GM12878 (cell line): ENCODE measurements around the gene PPM1E. TPM values are rescaled to one million over a fixed set of nuclear protein-coding genes. Genes with fewer than 3 reads are reported as not detected.

ENCODE experiments used
- ATAC-seq: fragments of 200-7000 bp; cut with Tn5 transposase; 3 replicates; pipeline ENCODE4 v1.9.1; 2020; ENCODE audit warnings: mild to moderate bottlenecking, moderate library complexity
- BruUV-seq: library from RNA; stranded (reverse); fragments of 400-500 nt; replicated peaks from 2 replicates; lab custom pipeline; 2021; lab: Mats Ljungman, UMichigan
- CTCF ChIA-PET: fragments of 300-600 bp; sonication (Branson Sonifier 250); formaldehyde crosslinking; extraction: SDS; loops from one replicate; lab custom pipeline; 2021; ENCODE audit warnings: inconsistent platforms; lab: Yijun Ruan, JAX
- POLR2A ChIA-PET: fragments of 350-600 bp; formaldehyde crosslinking; extraction: SDS; loops from one replicate; lab custom pipeline; 2021; ENCODE audit warnings: inconsistent platforms; lab: Charles Lee
- RAD21 ChIA-PET: fragments of 300-600 bp; sonication (Branson Sonifier 250); formaldehyde crosslinking; loops from one replicate; lab custom pipeline; 2023; ENCODE audit warnings: antibody characterized with exemption; ENCODE audit not compliant: unreplicated experiment; lab: Charles Lee
- SMC1A ChIA-PET: fragments of 300-600 bp; sonication (Branson Sonifier 250); formaldehyde crosslinking; loops from one replicate; lab custom pipeline; 2023; ENCODE audit not compliant: unreplicated experiment, uncharacterized antibody; lab: Charles Lee
- DNase-seq: peaks from one replicate; pipeline ENCODE4 v3.0.0-alpha.2; 2011; ENCODE audit warnings: low read depth, low spot score
- FAIRE-seq: peaks from 3 replicates; lab custom pipeline; 2011; peaks lifted over from hg19 to GRCh38; lab: Jason Lieb, UNC
- H2AFZ ChIP-seq: 2 replicates; pipeline ENCODE4 v1.6.0; 2011; ENCODE audit warnings: low read depth, low read length, control low read depth; ENCODE audit not compliant: control insufficient read depth
- H3K27ac ChIP-seq: 2 replicates; pipeline ENCODE4 v1.5.1; 2011; ENCODE audit warnings: control low read depth; ENCODE audit not compliant: control insufficient read depth, insufficient read depth
- H3K27me3 ChIP-seq, 2 experiments: replicated peaks in 1 of 2; 2 replicates each; pipeline versions ENCODE4 v1.6.0 to v1.6.1; 2011; ENCODE audit warnings: low read length in 1 of 2; ENCODE audit not compliant: control insufficient read depth in 2 of 2, insufficient read depth in 2 of 2
- H3K36me3 ChIP-seq, 2 experiments: 2 replicates each; pipeline ENCODE4 v1.5.1; 2011; ENCODE audit warnings: low read length in 1 of 2; ENCODE audit not compliant: control insufficient read depth in 2 of 2, insufficient read depth in 2 of 2
- H3K4me1 ChIP-seq: 2 replicates; pipeline ENCODE4 v1.6.1; 2011; ENCODE audit warnings: mild to moderate bottlenecking, low read length, moderate library complexity, mixed read lengths; ENCODE audit not compliant: control insufficient read depth, insufficient read depth
- H3K4me2 ChIP-seq: 2 replicates; pipeline ENCODE4 v1.6.0; 2011; ENCODE audit warnings: control low read depth; ENCODE audit not compliant: control insufficient read depth, insufficient read depth
- H3K4me3 ChIP-seq: fragments of 200-600 bp; sonication (generic); 2 replicates; pipeline ENCODE4 v1.5.1; 2016
- H3K79me2 ChIP-seq: 2 replicates; pipeline ENCODE4 v1.6.0; 2011; ENCODE audit warnings: low read length; ENCODE audit not compliant: control insufficient read depth, insufficient read depth
- H3K9ac ChIP-seq: 2 replicates; pipeline ENCODE4 v1.8.0; 2011; ENCODE audit warnings: low read length, control low read depth, mixed read lengths; ENCODE audit not compliant: control insufficient read depth, insufficient read depth
- H3K9me3 ChIP-seq: replicated peaks from 3 replicates; pipeline ENCODE4 v1.5.1; 2011; ENCODE audit warnings: mild to moderate bottlenecking, low read length; ENCODE audit not compliant: control insufficient read depth, insufficient read depth
- H4K20me1 ChIP-seq: 2 replicates; pipeline ENCODE4 v1.6.0; 2011; ENCODE audit not compliant: control insufficient read depth, insufficient read depth
- ASH2L ChIP-seq: fragments of 300-600, 200-600 bp; sonication (generic); IDR thresholded peaks from 2 replicates; pipeline ENCODE4 v1.6.1; 2017; ENCODE audit warnings: low read depth, mild to moderate bottlenecking, borderline replicate concordance
- ATF3 ChIP-seq: IDR thresholded peaks from 2 replicates; pipeline ENCODE4 v1.6.1; 2011; ENCODE audit warnings: low read depth, mild to moderate bottlenecking, low read length, moderate library complexity, borderline replicate concordance; ENCODE audit errors: extremely low read depth
- BRCA1 ChIP-seq: IDR thresholded peaks from 2 replicates; pipeline ENCODE4 v1.6.1; 2011; ENCODE audit warnings: low read depth, low read length, improper control_type of control experiment
- CEBPZ ChIP-seq: fragments of 150-350 bp; IDR thresholded peaks from 2 replicates; pipeline ENCODE4 v1.6.1; 2016; ENCODE audit warnings: low read depth, low read length
- NFYA ChIP-seq: IDR thresholded peaks from 2 replicates; pipeline ENCODE4 v1.6.1; 2011; ENCODE audit warnings: low read depth, mild to moderate bottlenecking, low read length, improper control_type of control experiment, borderline replicate concordance
- POLR2AphosphoS2 ChIP-seq: IDR thresholded peaks from 2 replicates; pipeline ENCODE4 v1.6.1; 2011; ENCODE audit warnings: low read depth, mild to moderate bottlenecking, low read length, improper control_type of control experiment, moderate library complexity
- WGBS: methylation state at CpG from one replicate; pipeline ENCODE4 v1.1.6; 2016; ENCODE audit warnings: low lambda C conversion rate; ENCODE audit not compliant: insufficient replicate concordance, insufficient coverage; ENCODE audit errors: missing lambda C conversion rate; 5-methylcytosine and 5-hydroxymethylcytosine counted together
- in situ Hi-C: fragments of 300-500 bp; cut with MboI; formaldehyde crosslinking; loops from 9 replicates; pipeline ENCODE4 v1.14.3; 2018; ENCODE audit warnings: mixed read lengths
- intact Hi-C: fragments of 100-400 bp; cut with micrococcal nuclease; formaldehyde crosslinking; loops from one replicate; pipeline ENCODE4 v1.14.2; 2022; ENCODE audit not compliant: unreplicated experiment
- polyA plus RNA-seq, 11 experiments: library from polyadenylated mRNA; depleted of rRNA in 4 of 11; unstranded in 6 of 11; stranded (reverse) in 5 of 11; fragments of >200 nt; fragmentation: Nextera tagmentation in 4 of 11; fragmentation: Illumina TruSeq in 1 of 11; extraction: Ambion mirVana in 4 of 11; extraction: Trizol in 1 of 11; gene quantifications; 1 replicate in 1 of 11; 2 replicates in 10 of 11; pipeline versions ENCODE4 v1.2.1 to v1.2.3, GENCODE V29; 2011 to 2016; ENCODE audit warnings: inconsistent platforms in 2 of 11, missing spikeins in 2 of 11, low read depth in 1 of 11
- total RNA-seq, 4 experiments: library from RNA; depleted of rRNA in 3 of 4; stranded (reverse); fragments of >200 nt in 3 of 4; fragmentation: Illumina TruSeq in 1 of 4; extraction: Trizol in 1 of 4; gene quantifications; 2 replicates each; pipeline versions ENCODE4 v1.2.1 to v1.2.3, GENCODE V29; 2013 to 2021

Gene PPM1E
- total and polyA plus RNA-seq, 10 of the 15 experiments (the other 5 are each of a cell fraction or from before 2014, with no cell fraction given) = 0.07 to 0.28 (median 0.16) TPM

- no peaks in the 10 kb centered on the region for H4K20me1 ChIP-seq
- ATAC-seq = no peak
- no peak for FAIRE-seq
- no peak overlapping the region for H3K4me3 ChIP-seq
- CTCF ChIA-PET = no interaction called here
- intact Hi-C loops (no loop called here), in situ Hi-C loops (no loop called here)
- no peak overlapping the region for H3K9ac ChIP-seq
- no peaks in the 10 kb centered on the region for H3K36me3 ChIP-seq
- H2AFZ ChIP-seq = no peak overlapping the region
- H3K4me1 ChIP-seq = no peaks in the 10 kb centered on the region; the same call in 1 of the 2 replicates
- POLR2A ChIA-PET = no interaction called here
- 26% methylated on average over 2 of the region's 2 CpGs for WGBS
- no peak for DNase-seq
- RAD21 ChIA-PET = no interaction called here
- H3K9me3 ChIP-seq = no peaks in the 10 kb centered on the region
- H3K79me2 ChIP-seq = no peaks in the 10 kb centered on the region
- SMC1A ChIA-PET = interaction anchor here (0.5 to 0.7 kb wide), 2 partner anchors 142 to 203 kb away, joined by 3 to 4 read pairs; no protein-coding TSS in a partner anchor
- H3K4me2 ChIP-seq = no peak overlapping the region
- no peak for TF ChIP-seq NFYA
- no peak for TF ChIP-seq CEBPZ
- TF ChIP-seq POLR2AphosphoS2 = no peak
- TF ChIP-seq ATF3 = no peak
- no peak for TF ChIP-seq ASH2L
- TF ChIP-seq BRCA1 = no peak
- H3K27me3 ChIP-seq = peaks cover 11 to 13% of the 10 kb centered on the region in 2 experiments
- H3K27ac ChIP-seq = no peak overlapping the region
- no TSS peak for BruUV-seq
Measured at GRCh38 chr17:58753026-58753425, 2.6 kb upstream of the PPM1E start.
